ENCODE results near the gene DENND1A. TPM values are rescaled to one million over a fixed set of nuclear protein-coding genes. Genes with fewer than 3 reads are reported as not detected.

Gene DENND1A
- total RNA-seq, 1 donor from 2014 or later: 48.1 TPM

- TF ChIP-seq CTCF (IDR thresholded peaks at IDR 0.05) (no peak), EZH2phosphoT487 (IDR thresholded peaks at IDR 0.05) (no peak), EZH2 (IDR thresholded peaks at IDR 0.05) (no peak)
- peaks cover 35% of the 10 kb centered on the region for H3K9me3 Mint-ChIP-seq
- no peak overlapping the region for H3K9ac ChIP-seq
- H3K27me3 Mint-ChIP-seq (ENCODE audit: insufficient read depth, low read depth): peaks cover 4% of the 10 kb centered on the region
- H3K27ac Mint-ChIP-seq: no peak overlapping the region
- H3K4me3 Mint-ChIP-seq: no peak overlapping the region
- H3K4me1 Mint-ChIP-seq: no peaks in the 10 kb centered on the region
- H3K4me2 ChIP-seq: no peak overlapping the region
- H2AFZ ChIP-seq (replicated peaks): no peak overlapping the region
- H3K27me3 ChIP-seq: no peaks in the 10 kb centered on the region
- peaks cover 19% of the 10 kb centered on the region for H3K4me1 ChIP-seq
- peaks cover 15% of the 10 kb centered on the region for H3K9me3 ChIP-seq (ENCODE audit: low read depth)
- H3K79me2 ChIP-seq (ENCODE audit: low read depth): peaks cover 48% of the 10 kb centered on the region
- H3K36me3 ChIP-seq: peaks cover 15% of the 10 kb centered on the region
- no peak for DNase-seq (ENCODE audit: low spot score)
- H3K4me3 ChIP-seq: no peak overlapping the region
- no peaks in the 10 kb centered on the region for H4K20me1 ChIP-seq (ENCODE audit: low read depth)
- H3F3A ChIP-seq (ENCODE audit: low read depth): peaks cover 40% of the 10 kb centered on the region
- no peak overlapping the region for H3K27ac ChIP-seq
- peaks cover 24% of the 10 kb centered on the region for H3K36me3 Mint-ChIP-seq
These were observed 81.4 kb downstream of the DENND1A start for GRCh38 chr9:123848447-123849085.

- H3K4me3 ChIP-seq: no peak overlapping the region
- H3K27me3 ChIP-seq: no peaks in the 10 kb centered on the region
- H3K79me2 ChIP-seq (ENCODE audit: low read depth): peaks cover 49% of the 10 kb centered on the region
- peaks cover 43% of the 10 kb centered on the region for H3K9me3 Mint-ChIP-seq
- peaks cover 24% of the 10 kb centered on the region for H3F3A ChIP-seq (ENCODE audit: low read depth)
- H3K4me1 Mint-ChIP-seq: no peaks in the 10 kb centered on the region
- peaks cover 12% of the 10 kb centered on the region for H3K4me1 ChIP-seq
- H3K27me3 Mint-ChIP-seq (ENCODE audit: insufficient read depth, low read depth): peaks cover 4% of the 10 kb centered on the region
- no peak overlapping the region for H3K4me3 Mint-ChIP-seq
- H3K36me3 Mint-ChIP-seq: peaks cover 29% of the 10 kb centered on the region
- no peak overlapping the region for H3K27ac ChIP-seq
- no peak overlapping the region for H3K27ac Mint-ChIP-seq
- no peaks in the 10 kb centered on the region for H4K20me1 ChIP-seq (ENCODE audit: low read depth)
- H3K9ac ChIP-seq: no peak overlapping the region
- H3K4me2 ChIP-seq: no peak overlapping the region
- peaks cover 15% of the 10 kb centered on the region for H3K36me3 ChIP-seq
- peaks cover 15% of the 10 kb centered on the region for H3K9me3 ChIP-seq (ENCODE audit: low read depth)
- no peak overlapping the region for H2AFZ ChIP-seq (replicated peaks)
- no peak for TF ChIP-seq EZH2 (IDR thresholded peaks at IDR 0.05)
- TF ChIP-seq CTCF (IDR thresholded peaks at IDR 0.05): no peak
- TF ChIP-seq EZH2phosphoT487 (IDR thresholded peaks at IDR 0.05): no peak
- DNase-seq (ENCODE audit: low spot score): no peak
These were observed 83.0 kb downstream of the DENND1A start for GRCh38 chr9:123846966-123847365.

GRCh38 chr9:123843703-123844102 is 86.2 kb downstream of the DENND1A start:
- Histone ChIP-seq H3K79me2 (ENCODE audit: low read depth) (peaks cover 58% of the 10 kb centered on the region), H3K4me3 (no peak overlapping the region)

More at GRCh38 chr9:123843703-123844102, 86.2 kb downstream of the DENND1A start:
- no peak overlapping the region for H3K9ac ChIP-seq
- Mint-ChIP-seq H3K27ac (no peak overlapping the region), H3K36me3 (peaks cover 15% of the 10 kb centered on the region), H3K4me3 (no peak overlapping the region), H3K27me3 (ENCODE audit: insufficient read depth, low read depth) (no peaks in the 10 kb centered on the region), H3K4me1 (no peaks in the 10 kb centered on the region), H3K9me3 (peaks cover 36% of the 10 kb centered on the region)
- H3K36me3 ChIP-seq: peaks cover 15% of the 10 kb centered on the region
- TF ChIP-seq CTCF (IDR thresholded peaks at IDR 0.05) (no peak), EZH2phosphoT487 (IDR thresholded peaks at IDR 0.05) (no peak), EZH2 (IDR thresholded peaks at IDR 0.05) (no peak)
- H3K27me3 ChIP-seq: no peaks in the 10 kb centered on the region
- H2AFZ ChIP-seq (replicated peaks): no peak overlapping the region
- H4K20me1 ChIP-seq (ENCODE audit: low read depth): no peaks in the 10 kb centered on the region
- peaks cover 12% of the 10 kb centered on the region for H3K4me1 ChIP-seq
- H3K9me3 ChIP-seq (ENCODE audit: low read depth): peaks cover 15% of the 10 kb centered on the region
- no peak for DNase-seq (ENCODE audit: low spot score)
- H3K27ac ChIP-seq: no peak overlapping the region
- H3K4me2 ChIP-seq: no peak overlapping the region
- H3F3A ChIP-seq (ENCODE audit: low read depth): peaks cover under 1% of the 10 kb centered on the region
